Activated T-cell treated with anti-CD3 and anti-CD28 coated beads, Interleukin-2, amount 50 U/mL, for 1 hour (primary cell): ENCODE results near the gene PSIP1.
"Not testable (repeated sequence)": the region's sequence is repeated elsewhere in the genome, so short reads cannot be mapped to it uniquely, and the experiment has no call there.

ENCODE experiments used
- DNase-seq: peaks from one replicate; pipeline ENCODE4 v3.0.0-alpha.2; 2020

The PSIP1 gene

GRCh38 chr9:15501803-15502202, 9.0 kb downstream of the PSIP1 start:
- DNase-seq, result no peak

- DNase-seq, result no peak
These were observed 9.6 kb downstream of the PSIP1 start for GRCh38 chr9:15501179-15501578.

GRCh38 chr9:15499139-15499538, 11.6 kb downstream of the PSIP1 start:
- DNase-seq, result no peak

GRCh38 chr9:15498246-15498995, 12.3 kb downstream of the PSIP1 start:
- DNase-seq, result no peak

- no peak for DNase-seq
These were observed 18.2 kb downstream of the PSIP1 start for GRCh38 chr9:15492485-15493150.

GRCh38 chr9:15491950-15492349, 18.8 kb downstream of the PSIP1 start:
- no peak for DNase-seq

- no peak for DNase-seq
These were observed 24.7 kb downstream of the PSIP1 start for GRCh38 chr9:15485836-15486666.

- no peak for DNase-seq
These were observed 26.0 kb downstream of the PSIP1 start for GRCh38 chr9:15484802-15485201.

GRCh38 chr9:15482146-15482545, 28.6 kb downstream of the PSIP1 start:
- DNase-seq, result no peak

- DNase-seq, result no peak
These were observed 30.7 kb downstream of the PSIP1 start for GRCh38 chr9:15480028-15480427.

- no peak for DNase-seq
These were observed 34.7 kb downstream of the PSIP1 start for GRCh38 chr9:15475923-15476536.

- DNase-seq, result no peak
These were observed 40.9 kb downstream of the PSIP1 start for GRCh38 chr9:15469862-15470261.

- DNase-seq, result no peak
These were observed 41.4 kb downstream of the PSIP1 start for GRCh38 chr9:15469406-15469805.

GRCh38 chr9:15468145-15468544, 42.6 kb downstream of the PSIP1 start:
- no peak for DNase-seq

GRCh38 chr9:15461601-15462000, 49.2 kb downstream of the PSIP1 start:
- no peak for DNase-seq

- no peak for DNase-seq
These were observed 49.7 kb downstream of the PSIP1 start for GRCh38 chr9:15461056-15461455.

- no peak for DNase-seq
These were observed 56.8 kb downstream of the PSIP1 start for GRCh38 chr9:15453956-15454355.

GRCh38 chr9:15444141-15444540, 66.6 kb downstream of the PSIP1 start:
- DNase-seq, result no peak

GRCh38 chr9:15442264-15442663, 68.5 kb downstream of the PSIP1 start:
- DNase-seq, result not testable (repeated sequence)

- DNase-seq, result not testable (repeated sequence)
These were observed 68.9 kb downstream of the PSIP1 start for GRCh38 chr9:15441841-15442240.

- DNase-seq, result no peak
These were observed 71.9 kb downstream of the PSIP1 start for GRCh38 chr9:15438891-15439290.

- no peak for DNase-seq
These were observed 77.1 kb downstream of the PSIP1 start for GRCh38 chr9:15433661-15434060.

GRCh38 chr9:15433191-15433590, 77.6 kb downstream of the PSIP1 start:
- no peak for DNase-seq
